GM19467 (cell line): ENCODE results near the gene KIAA1217.

ENCODE experiments used
- ATAC-seq: cut with Tn5 transposase; IDR thresholded peaks from one replicate; pipeline ENCODE4 v1.9.1; 2021; ENCODE audit warnings: mild to moderate bottlenecking, moderate library complexity; ENCODE audit not compliant: unreplicated experiment

KIAA1217 gene

DNA sequence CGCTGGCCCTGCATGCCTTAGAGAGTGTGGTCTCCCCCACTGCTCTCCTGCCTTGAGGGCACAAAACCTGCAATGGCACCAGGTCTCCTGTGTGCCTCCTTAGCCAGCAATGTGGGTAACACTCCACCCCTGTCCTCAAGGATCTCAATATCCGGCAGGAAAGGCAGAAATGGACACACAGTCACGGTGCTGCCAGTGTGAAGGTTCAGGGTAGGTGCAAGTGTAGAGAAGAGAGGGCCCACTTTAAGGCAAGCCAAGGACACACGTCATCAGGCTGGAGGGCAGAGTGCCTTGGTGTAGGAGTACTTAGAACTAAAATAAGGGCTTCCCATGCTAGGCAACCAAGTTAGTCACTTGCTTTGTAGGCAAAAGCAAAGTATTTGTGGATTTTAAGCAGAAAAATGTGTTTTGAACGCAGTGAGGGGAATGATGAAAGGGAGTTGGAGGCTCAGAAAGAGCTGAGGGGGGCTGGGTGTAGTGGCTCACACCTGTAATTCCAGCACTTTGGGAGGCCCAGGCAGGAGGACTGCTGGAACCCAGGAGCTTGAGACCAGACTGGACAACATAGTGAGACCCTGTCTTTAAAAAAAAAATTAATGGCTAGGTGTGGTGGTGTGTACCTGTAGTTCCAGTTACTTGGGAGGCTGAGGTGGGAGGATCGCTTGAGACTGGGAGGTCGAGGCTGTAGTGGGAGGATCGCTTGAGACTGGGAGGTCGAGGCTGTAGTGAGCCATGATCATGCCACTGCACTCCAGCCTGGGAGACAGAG, 361.9 kb downstream of the KIAA1217 start:
- no peak for ATAC-seq

DNA sequence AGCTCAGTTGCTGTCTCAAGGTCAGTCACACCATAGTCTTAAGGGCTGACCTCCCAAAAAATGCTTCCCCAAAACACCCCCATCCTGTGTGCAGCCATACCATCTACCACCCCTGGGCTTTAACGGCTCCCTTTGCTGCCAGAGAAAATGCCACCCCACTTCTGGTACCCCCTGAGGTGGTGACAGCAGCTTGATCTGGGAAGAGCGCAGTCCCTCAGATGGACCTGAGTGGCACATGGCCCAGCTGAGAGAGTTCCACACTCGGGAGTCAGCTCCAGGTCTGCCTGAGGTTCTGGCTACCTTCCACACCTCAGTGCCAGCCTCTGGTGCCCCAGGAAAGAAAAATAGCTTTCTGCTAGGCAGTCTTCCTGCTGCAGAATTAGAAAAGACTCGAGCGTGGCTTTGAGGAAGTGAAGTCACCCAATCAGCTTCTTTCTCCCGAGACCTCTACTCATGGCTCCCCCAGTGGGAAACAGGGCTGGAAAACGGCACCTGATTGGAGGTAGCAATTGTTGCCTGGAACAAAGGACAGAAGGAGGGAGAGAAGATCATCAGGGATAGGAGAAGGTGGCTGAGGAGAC, 363.0 kb downstream of the KIAA1217 start:
- ATAC-seq: no peak

GRCh38 chr10:24574161-24574560, 365.2 kb downstream of the KIAA1217 start:
- ATAC-seq: no peak

DNA sequence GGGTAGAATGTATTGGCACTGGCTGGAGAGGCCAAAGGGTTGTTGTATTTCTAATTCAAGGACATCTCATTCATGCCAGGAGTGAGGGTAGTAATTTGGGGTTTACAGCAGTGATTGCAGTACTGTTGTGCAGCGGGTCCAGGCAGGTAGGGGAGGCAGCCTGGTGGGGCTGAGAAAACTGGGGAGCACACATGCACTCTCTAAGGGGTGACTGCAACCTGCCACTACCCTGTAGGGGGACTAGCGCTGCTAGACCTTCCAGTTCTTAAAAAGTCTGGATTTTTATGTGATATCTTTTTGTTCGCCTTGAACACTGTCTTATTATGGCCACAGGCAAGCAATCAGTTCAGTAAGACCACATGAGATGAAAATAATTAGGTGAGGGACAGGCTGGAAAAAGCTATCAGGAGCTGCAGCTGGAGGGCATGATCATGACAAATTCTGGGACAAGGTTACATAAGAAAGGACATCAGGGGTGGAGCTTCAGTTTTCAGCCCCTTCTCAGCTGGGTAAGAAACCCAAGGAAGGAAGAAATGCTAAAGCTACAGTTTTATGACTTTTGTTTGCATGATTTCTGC, 365.7 kb downstream of the KIAA1217 start:
- no peak for ATAC-seq

- ATAC-seq: no peak
Measured at GRCh38 chr10:24575481-24576002, 366.6 kb downstream of the KIAA1217 start.

GRCh38 chr10:24579448-24579847, 370.5 kb downstream of the KIAA1217 start:
- no peak for ATAC-seq

DNA sequence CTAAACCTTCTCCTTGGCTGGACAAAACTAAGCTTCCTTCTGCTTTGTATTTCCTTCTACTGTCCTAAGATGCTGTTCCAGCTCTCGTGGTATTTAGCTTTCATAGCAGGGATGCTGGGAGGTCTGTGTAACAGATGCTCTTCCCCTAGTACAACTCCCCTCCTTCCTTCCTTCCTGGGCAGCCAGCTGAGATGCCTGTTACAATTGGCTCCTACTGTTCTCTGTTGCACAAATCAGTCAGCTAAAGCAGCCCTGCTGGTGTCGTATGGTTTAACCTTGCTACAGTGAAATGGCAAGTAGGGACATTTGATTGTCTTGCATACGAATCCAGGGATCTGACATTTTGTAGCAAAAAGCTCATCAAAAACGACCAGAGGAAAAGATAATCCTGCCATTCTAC, 371.0 kb downstream of the KIAA1217 start:
- no peak for ATAC-seq

GRCh38 chr10:24589265-24589664, 380.3 kb downstream of the KIAA1217 start:
- no peak for ATAC-seq

- ATAC-seq: no peak
Measured at GRCh38 chr10:24590697-24591457, 381.9 kb downstream of the KIAA1217 start.

GRCh38 chr10:24596217-24596930, 387.4 kb downstream of the KIAA1217 start:
- no peak for ATAC-seq

DNA sequence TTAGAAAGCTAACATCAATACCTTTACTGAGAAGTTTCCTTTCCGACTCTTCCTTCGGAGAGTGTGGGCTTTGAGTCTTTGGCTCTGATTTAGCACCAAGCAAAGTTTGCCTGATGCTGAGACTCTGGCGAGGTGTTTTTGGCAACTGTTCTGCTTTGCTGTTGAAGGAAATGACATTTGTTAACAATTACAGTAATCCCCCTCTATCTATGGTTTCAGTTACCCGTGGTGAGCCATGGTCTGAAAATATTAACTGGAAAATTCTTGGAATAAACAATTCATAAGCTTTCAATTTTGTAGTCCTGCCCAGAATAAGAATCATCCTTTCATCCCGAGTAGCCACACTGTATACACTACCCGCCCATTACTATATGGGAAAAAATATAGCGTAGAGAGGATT, 388.5 kb downstream of the KIAA1217 start:
- no peak for ATAC-seq
